Caco-2 (cell line): ENCODE results near the gene MGARP. TPM values are rescaled to one million over a fixed set of nuclear protein-coding genes. Genes with fewer than 3 reads are reported as not detected.

Experiments
- BruUV-seq: library from RNA; stranded (reverse); fragments of 400-500 nt; replicated peaks from 2 replicates; lab custom pipeline; 2021; lab: Mats Ljungman, UMichigan
- CTCF ChIA-PET: fragments of 300-600 bp; sonication (Branson Sonifier 250); formaldehyde crosslinking; loops from one replicate; lab custom pipeline; 2022; ENCODE audit warnings: antibody characterized with exemption; lab: Charles Lee
- POLR2A ChIA-PET: fragments of 300-600 bp; sonication (Branson Sonifier 250); formaldehyde crosslinking; loops from one replicate; lab custom pipeline; 2022; ENCODE audit warnings: antibody characterized with exemption; lab: Charles Lee
- DNase-seq, 2 experiments: peaks; one replicate each; pipeline versions ENCODE4 v3.0.0 to v3.0.0-alpha.2; 2020 to 2022
- H3K27me3 ChIP-seq: replicated peaks from 2 replicates; pipeline ENCODE4 v1.6.0; 2011; ENCODE audit warnings: low read length; ENCODE audit not compliant: control insufficient read depth, insufficient read depth
- H3K36me3 ChIP-seq: 2 replicates; pipeline ENCODE4 v1.5.1; 2011; ENCODE audit warnings: low read length; ENCODE audit not compliant: control insufficient read depth, insufficient read depth
- H3K4me1 ChIP-seq: fragments of 250-450 bp; sonication (Bioruptor Pico); 2 replicates; pipeline ENCODE4 v1.5.1; 2020; ENCODE audit warnings: mild to moderate bottlenecking
- H3K4me3 ChIP-seq: 2 replicates; pipeline ENCODE4 v1.5.1; 2011; ENCODE audit warnings: low read depth, mild to moderate bottlenecking, control low read depth, low read length
- H3K9me3 ChIP-seq: fragments of 250-450 bp; sonication (Bioruptor Pico); 2 replicates; pipeline ENCODE4 v1.5.1; 2020; ENCODE audit warnings: mild to moderate bottlenecking, moderate library complexity
- H3K27ac Mint-ChIP-seq: one replicate; pipeline ENCODE4 v1.8.0; 2022; ENCODE audit warnings: mixed read lengths; ENCODE audit not compliant: unreplicated experiment
- H3K27me3 Mint-ChIP-seq: one replicate; pipeline ENCODE4 v1.8.0; 2022; ENCODE audit warnings: mixed read lengths; ENCODE audit not compliant: insufficient read depth, unreplicated experiment
- H3K36me3 Mint-ChIP-seq: one replicate; pipeline ENCODE4 v1.8.0; 2022; ENCODE audit warnings: mild to moderate bottlenecking, mixed read lengths; ENCODE audit not compliant: insufficient read depth, unreplicated experiment
- H3K4me1 Mint-ChIP-seq: one replicate; pipeline ENCODE4 v1.8.0; 2022; ENCODE audit warnings: low read depth, mixed read lengths; ENCODE audit not compliant: unreplicated experiment
- H3K4me3 Mint-ChIP-seq: one replicate; pipeline ENCODE4 v1.8.0; 2022; ENCODE audit warnings: mild to moderate bottlenecking, moderate library complexity, mixed read lengths; ENCODE audit not compliant: unreplicated experiment
- H3K9me3 Mint-ChIP-seq: one replicate; pipeline ENCODE4 v1.8.0; 2022; ENCODE audit warnings: mixed read lengths; ENCODE audit not compliant: unreplicated experiment
- intact Hi-C: fragments of 100-400 bp; cut with micrococcal nuclease; formaldehyde crosslinking; loops from one replicate; pipeline ENCODE4 v1.10.0; 2022; ENCODE audit not compliant: unreplicated experiment
- total RNA-seq: library from RNA; stranded (reverse); gene quantifications from 2 replicates; pipeline ENCODE4 v1.2.3, GENCODE V29; 2022
- TF ChIP-seq, protein P1 (sequence below), 2 experiments: fragments of 200-600 bp in 1 of 2; IDR thresholded peaks; 1 replicate in 1 of 2; 2 replicates in 1 of 2; pipeline versions ENCODE4 v1.5.1 to v1.8.0; 2011 to 2022; ENCODE audit warnings: antibody characterized with exemption in 1 of 2, control low read depth in 1 of 2, inconsistent platforms in 1 of 2, low read depth in 1 of 2, low read length in 1 of 2, mild to moderate bottlenecking in 1 of 2, moderate library complexity in 1 of 2; ENCODE audit not compliant: insufficient read depth in 1 of 2, severe bottlenecking in 1 of 2, unreplicated experiment in 1 of 2

Gene MGARP
- total RNA-seq, 1 experiment from 2014 or later = 0.23 TPM

- TF ChIP-seq, protein P1, sequence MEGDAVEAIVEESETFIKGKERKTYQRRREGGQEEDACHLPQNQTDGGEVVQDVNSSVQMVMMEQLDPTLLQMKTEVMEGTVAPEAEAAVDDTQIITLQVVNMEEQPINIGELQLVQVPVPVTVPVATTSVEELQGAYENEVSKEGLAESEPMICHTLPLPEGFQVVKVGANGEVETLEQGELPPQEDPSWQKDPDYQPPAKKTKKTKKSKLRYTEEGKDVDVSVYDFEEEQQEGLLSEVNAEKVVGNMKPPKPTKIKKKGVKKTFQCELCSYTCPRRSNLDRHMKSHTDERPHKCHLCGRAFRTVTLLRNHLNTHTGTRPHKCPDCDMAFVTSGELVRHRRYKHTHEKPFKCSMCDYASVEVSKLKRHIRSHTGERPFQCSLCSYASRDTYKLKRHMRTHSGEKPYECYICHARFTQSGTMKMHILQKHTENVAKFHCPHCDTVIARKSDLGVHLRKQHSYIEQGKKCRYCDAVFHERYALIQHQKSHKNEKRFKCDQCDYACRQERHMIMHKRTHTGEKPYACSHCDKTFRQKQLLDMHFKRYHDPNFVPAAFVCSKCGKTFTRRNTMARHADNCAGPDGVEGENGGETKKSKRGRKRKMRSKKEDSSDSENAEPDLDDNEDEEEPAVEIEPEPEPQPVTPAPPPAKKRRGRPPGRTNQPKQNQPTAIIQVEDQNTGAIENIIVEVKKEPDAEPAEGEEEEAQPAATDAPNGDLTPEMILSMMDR (IDR thresholded peaks at IDR 0.05; ENCODE audit: insufficient read depth in 1 of 2, low read depth in 1 of 2, low read length in 1 of 2, severe bottlenecking in 1 of 2, unreplicated experiment in 1 of 2) = no peak
- Mint-ChIP-seq H3K4me3 (no peak overlapping the region), H3K27me3 (no peaks in the 10 kb centered on the region), H3K36me3 (no peaks in the 10 kb centered on the region), H3K4me1 (no peaks in the 10 kb centered on the region), H3K27ac (no peak overlapping the region), H3K9me3 (no peaks in the 10 kb centered on the region)
- ChIA-PET POLR2A (no interaction called here), CTCF (no interaction called here)
- intact Hi-C loops = no loop called here
- H3K4me3 ChIP-seq = no peak overlapping the region
- H3K27me3 ChIP-seq = no peaks in the 10 kb centered on the region
- no peaks in the 10 kb centered on the region for H3K9me3 ChIP-seq
- no peaks in the 10 kb centered on the region for H3K4me1 ChIP-seq
- no peak for DNase-seq
- no peaks in the 10 kb centered on the region for H3K36me3 ChIP-seq
- no TSS peak for BruUV-seq
Measured at GRCh38 chr4:139221687-139222086, 58.3 kb downstream of the MGARP start.

- no peaks in the 10 kb centered on the region for H3K36me3 ChIP-seq
- no peaks in the 10 kb centered on the region for H3K4me1 Mint-ChIP-seq
- TF ChIP-seq, protein P1 (IDR thresholded peaks at IDR 0.05; ENCODE audit: insufficient read depth in 1 of 2, low read depth in 1 of 2, low read length in 1 of 2, severe bottlenecking in 1 of 2, unreplicated experiment in 1 of 2) = no peak
- CTCF ChIA-PET = no interaction called here
- no peaks in the 10 kb centered on the region for H3K36me3 Mint-ChIP-seq
- H3K4me3 Mint-ChIP-seq = no peak overlapping the region
- intact Hi-C loops = no loop called here
- no peaks in the 10 kb centered on the region for H3K9me3 Mint-ChIP-seq
- no TSS peak for BruUV-seq
- DNase-seq = no peak
- no peaks in the 10 kb centered on the region for H3K27me3 Mint-ChIP-seq
- no peak overlapping the region for H3K4me3 ChIP-seq
- POLR2A ChIA-PET = no interaction called here
- H3K4me1 ChIP-seq = no peaks in the 10 kb centered on the region
- H3K27me3 ChIP-seq = no peaks in the 10 kb centered on the region
- H3K27ac Mint-ChIP-seq = no peak overlapping the region
- H3K9me3 ChIP-seq = no peaks in the 10 kb centered on the region
Measured at GRCh38 chr4:139219450-139220055, 60.5 kb downstream of the MGARP start.

Other genes with a start within 250 kb of the MGARP start
- 53.0 and 53.2 TPM in 2 replicates for gene ELF2, start 103.0 kb downstream of the MGARP start, total RNA-seq
- 63.1 and 71.6 TPM in 2 replicates for gene NAA15, start 21.3 kb upstream of the MGARP start, total RNA-seq
- gene NDUFC1, start 22.3 kb upstream of the MGARP start, total RNA-seq = 60.9 and 69.4 TPM in 2 replicates
- 8.8 and 10.1 TPM in 2 replicates for gene RAB33B, start 173.9 kb upstream of the MGARP start, total RNA-seq